Activated CD4-positive, alpha-beta T cell treated with anti-CD3 and anti-CD28 coated beads, Interleukin-2, amount 50 U/mL, for 1 hour (primary cell): ENCODE results near the gene CCDC60.

ENCODE experiments used
- DNase-seq: peaks from one replicate; pipeline ENCODE4 v3.0.0-alpha.2; 2020

The CCDC60 gene

GRCh38 chr12:119556854-119557253 is 222.3 kb downstream of the CCDC60 start:
- no peak for DNase-seq

GRCh38 chr12:119565404-119565803 is 230.9 kb downstream of the CCDC60 start:
- no peak for DNase-seq

GRCh38 chr12:119570771-119571170 is 236.2 kb downstream of the CCDC60 start:
- DNase-seq = no peak

GRCh38 chr12:119573086-119573485 is 238.6 kb downstream of the CCDC60 start:
- DNase-seq = no peak

GRCh38 chr12:119574255-119574654 is 239.7 kb downstream of the CCDC60 start:
- DNase-seq = no peak

- DNase-seq = no peak
Observed at GRCh38 chr12:119576118-119576810, 241.7 kb downstream of the CCDC60 start.

- no peak for DNase-seq
Observed at GRCh38 chr12:119576915-119577314, 242.4 kb downstream of the CCDC60 start.

- no peak for DNase-seq
Observed at GRCh38 chr12:119578112-119578511, 243.6 kb downstream of the CCDC60 start.

- DNase-seq = no peak
Observed at GRCh38 chr12:119589097-119589496, 254.6 kb downstream of the CCDC60 start.

GRCh38 chr12:119589634-119590033 is 255.1 kb downstream of the CCDC60 start:
- no peak for DNase-seq
